WI38 (cell line): ENCODE data around the gene ZNF549.

Experiments used
- H3K4me3 ChIP-seq: 2 replicates; pipeline ENCODE4 v1.5.1; 2011; ENCODE audit warnings: low read depth, mild to moderate bottlenecking, control low read depth, low read length
- CTCF ChIP-seq: IDR thresholded peaks from 2 replicates; pipeline ENCODE4 v1.5.1; 2012; ENCODE audit warnings: low read depth, mild to moderate bottlenecking, control low read depth, low read length

Gene ZNF549

GRCh38 chr19:57559404-57560025 lies 32.4 kb downstream of the ZNF549 start, which contains the start of gene ZNF550:
Gene ZNF550, minus strand, starts transcription at chr19:57559863. Its CDS starts 181 bp downstream, at chr19:57559682.
- peak within 1 kb of the TSS; percentile 97 for H3K4me3 ChIP-seq
- no peak for TF ChIP-seq CTCF

GRCh38 chr19:57560049-57560491 lies 32.9 kb downstream of the ZNF549 start:
- no peak for TF ChIP-seq CTCF

GRCh38 chr19:57563547-57563946 lies 36.4 kb downstream of the ZNF549 start:
- no peak for TF ChIP-seq CTCF

More at GRCh38 chr19:57560049-57560491, 32.9 kb downstream of the ZNF549 start:
- peak overlapping the region; percentile 97 for H3K4me3 ChIP-seq

DNA sequence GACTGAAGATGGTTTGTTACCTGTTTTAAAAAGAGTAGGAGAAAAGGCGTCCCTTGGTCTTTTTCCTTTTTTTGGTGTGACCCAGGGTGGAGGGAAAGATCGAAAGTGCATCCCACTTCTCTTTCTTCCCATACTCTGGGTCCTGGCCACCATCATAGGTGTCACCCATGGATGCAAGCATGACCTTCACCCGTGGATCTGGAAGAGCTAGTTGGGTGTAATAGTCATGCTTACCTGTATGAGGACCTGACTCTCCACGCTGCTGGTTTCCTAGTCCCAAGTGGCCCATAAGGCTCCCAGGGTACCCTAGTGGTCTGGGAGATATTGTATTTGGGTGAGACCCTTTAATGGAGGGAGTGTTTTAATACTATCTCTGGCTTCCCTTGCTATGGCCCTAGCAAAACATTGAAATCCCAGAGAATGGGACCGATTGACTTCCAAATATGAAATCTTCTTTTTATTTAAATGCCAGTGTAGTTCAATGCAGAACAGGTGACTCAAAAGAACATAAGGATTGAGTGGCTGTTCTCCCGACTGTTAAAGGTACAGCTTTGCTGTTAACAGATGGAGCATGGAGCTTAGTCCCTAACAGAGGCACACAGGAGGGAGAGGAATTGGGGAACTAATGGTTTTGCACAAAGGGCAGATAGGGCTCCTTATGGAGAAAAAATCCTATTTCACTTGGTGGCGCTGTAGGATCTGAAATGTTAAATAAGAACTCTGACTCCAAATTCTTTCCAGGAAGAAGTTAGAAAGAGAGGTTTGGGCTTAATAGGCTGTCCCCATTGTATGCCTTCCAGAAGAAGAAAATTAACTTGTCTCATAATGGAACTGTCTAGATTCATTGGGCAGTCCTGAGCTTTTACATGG lies 39.5 kb downstream of the ZNF549 start:
- H3K4me3 ChIP-seq = no peak overlapping the region
- TF ChIP-seq CTCF = no peak

More at GRCh38 chr19:57563547-57563946, 36.4 kb downstream of the ZNF549 start:
- no peak overlapping the region for H3K4me3 ChIP-seq

DNA sequence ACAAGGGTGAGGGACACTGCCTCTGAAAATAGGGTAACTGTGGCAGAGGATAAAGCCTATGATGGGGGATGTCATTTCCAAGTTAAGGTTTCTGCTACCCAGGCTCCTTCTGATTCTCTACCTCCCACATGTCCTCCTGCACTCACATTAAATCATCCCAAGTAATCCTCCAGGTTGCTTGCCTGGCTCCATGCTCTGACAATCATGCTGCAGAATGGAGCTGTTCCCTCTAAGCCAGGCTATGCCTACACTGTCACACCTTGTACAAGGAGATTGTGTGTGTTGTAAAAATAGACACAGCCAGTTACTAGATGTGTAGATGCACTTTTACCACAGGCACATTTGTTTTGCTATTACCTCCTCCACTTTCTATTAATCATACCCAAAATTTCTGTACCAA lies 43.6 kb downstream of the ZNF549 start:
- TF ChIP-seq CTCF = no peak
- no peak overlapping the region for H3K4me3 ChIP-seq

DNA sequence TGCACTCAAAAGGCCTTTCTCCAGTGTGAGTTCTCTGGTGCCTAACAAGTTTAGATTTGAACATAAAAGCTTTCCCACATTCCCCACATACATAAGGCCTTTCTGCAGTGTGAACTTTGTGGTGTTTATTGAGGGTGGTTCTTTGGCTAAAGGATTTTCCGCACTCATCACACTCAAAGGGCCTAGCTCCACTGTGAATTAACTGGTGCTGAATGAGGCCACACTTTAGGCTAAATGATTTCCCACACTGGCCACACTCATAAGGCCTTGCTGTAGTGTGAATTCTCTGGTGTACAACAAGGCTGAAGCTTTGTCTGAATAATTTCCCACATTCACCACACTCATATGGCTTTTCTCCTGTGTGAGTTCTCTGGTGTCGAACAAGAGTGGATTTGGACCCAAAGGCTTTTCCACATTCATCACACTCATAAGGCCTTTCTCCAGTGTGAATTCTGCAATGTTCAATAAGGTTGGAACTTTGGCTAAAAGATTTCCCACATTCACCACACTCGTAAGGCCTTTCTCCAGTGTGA lies 45.3 kb downstream of the ZNF549 start:
- no peak overlapping the region for H3K4me3 ChIP-seq
- no peak for TF ChIP-seq CTCF
